GM04504 (cell line): ENCODE results near the gene IP6K3.

Source experiments
- DNase-seq: peaks from one replicate; pipeline ENCODE4 v3.0.0-alpha.2; 2012; ENCODE audit warnings: low read depth

The IP6K3 gene

DNA sequence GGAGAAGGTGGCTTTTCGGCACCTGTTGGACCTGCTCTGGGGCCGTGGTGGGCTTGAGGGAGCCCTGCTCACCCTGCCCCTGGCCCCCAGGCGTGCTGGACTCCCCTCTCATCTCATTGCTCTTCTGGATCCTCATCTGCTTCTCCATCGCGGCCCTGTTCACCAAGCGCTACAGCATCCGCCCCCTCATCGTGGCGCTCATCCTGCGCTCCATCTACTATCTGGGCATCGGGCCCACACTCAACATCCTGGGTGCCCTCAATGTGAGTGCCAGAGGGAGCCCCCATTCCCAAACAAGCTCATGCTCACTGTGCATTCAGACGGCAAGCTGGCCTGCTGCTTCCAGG, 57.6 kb downstream of the IP6K3 start:
- no peak for DNase-seq

DNA sequence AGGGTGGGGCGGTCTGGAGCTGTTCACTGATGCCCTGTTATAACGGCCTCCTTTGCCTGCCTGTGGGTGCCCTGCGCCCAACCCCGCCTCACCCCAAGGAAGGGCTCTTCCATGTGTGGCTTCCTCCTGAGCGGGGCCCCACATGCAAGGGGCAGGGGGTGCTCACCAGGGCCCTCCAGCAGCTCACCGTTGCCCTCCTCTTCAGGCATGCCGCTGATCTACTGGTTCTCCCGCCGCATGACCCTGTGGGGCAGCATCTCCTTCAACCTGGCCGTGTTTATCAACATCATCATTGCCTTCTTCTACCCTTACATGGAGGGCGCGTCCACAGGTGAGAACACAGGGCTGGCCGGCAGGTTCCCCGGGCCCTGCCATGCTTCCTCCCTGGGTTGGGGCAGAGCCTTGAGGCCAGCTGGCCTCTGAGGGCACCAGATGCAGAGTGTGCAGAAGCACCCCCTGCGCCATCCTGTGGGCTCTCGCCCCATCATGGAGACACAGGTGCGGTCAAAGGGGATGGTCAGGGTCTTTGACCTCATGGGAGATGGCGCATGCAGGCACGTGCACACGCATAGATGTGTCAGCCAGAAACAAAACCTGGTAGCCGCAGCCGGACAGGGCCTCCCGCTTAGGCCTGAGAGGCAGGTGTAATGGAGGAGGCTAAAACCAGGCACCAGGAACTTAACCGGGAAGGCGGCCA, 58.1 kb downstream of the IP6K3 start:
- DNase-seq: no peak

DNA sequence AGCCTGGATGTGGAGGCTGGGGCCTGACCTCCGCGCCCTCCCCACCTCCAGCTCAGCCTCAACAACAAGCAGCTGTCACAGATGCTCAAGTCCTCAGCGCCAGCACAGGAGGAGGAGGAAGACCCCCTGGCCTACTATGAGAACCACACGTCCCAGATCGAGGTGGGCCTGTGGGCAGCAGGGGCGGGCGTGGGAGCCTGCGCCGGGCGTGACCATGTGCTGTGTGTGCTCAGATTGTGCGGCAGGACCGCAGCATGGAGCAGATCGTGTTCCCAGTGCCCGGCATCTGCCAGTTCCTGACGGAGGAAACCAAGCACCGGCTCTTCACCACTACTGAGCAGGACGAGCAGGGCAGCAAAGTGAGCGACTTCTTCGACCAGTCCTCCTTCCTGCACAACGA, 58.7 kb downstream of the IP6K3 start:
- no peak for DNase-seq

DNA sequence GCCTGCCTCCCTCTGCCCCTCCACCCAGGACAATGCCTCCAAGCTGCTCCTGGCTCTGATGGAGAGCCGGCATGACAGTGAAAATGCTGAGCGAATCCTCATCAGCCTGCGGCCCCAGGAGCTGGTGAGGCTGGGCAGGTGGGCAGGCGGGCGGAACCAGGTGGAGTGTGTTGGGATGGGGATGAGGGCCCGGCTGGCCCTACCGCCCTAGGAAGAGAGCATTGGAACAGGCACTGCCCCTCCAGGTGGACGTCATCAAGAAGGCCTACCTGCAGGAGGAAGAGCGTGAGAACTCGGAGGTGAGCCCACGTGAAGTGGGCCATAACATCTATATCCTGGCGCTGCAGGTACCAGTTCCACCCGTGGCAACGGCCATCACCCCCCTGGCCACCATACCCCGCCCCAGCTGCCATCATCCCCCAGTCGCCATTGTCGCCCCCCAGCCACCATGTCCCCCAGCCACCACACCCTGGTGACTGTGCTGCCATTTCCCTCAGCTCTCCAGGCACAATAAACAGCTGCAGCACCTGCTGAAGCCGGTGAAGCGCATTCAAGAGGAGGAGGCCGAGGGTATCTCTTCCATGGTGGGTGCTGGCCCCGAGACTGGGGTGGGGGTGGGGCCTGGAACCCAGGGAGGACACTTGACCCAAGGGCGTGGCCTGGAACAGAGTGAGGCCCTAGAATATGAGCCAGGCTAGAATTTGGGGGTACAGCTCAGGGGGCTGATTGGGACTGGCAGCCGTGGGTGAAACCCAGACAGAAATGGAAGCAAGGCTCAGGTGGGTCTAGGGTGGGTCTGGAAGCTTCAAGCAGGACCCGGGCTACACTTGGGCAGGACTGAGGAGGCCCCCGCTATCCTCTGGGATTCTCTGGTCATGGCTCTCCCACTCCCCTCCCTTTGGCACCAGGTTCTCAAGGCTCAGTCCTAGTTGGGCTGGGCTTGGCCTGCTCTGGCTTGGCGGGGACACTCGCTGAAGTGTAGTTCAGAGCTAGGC, 59.4 kb downstream of the IP6K3 start:
- no peak for DNase-seq

DNA sequence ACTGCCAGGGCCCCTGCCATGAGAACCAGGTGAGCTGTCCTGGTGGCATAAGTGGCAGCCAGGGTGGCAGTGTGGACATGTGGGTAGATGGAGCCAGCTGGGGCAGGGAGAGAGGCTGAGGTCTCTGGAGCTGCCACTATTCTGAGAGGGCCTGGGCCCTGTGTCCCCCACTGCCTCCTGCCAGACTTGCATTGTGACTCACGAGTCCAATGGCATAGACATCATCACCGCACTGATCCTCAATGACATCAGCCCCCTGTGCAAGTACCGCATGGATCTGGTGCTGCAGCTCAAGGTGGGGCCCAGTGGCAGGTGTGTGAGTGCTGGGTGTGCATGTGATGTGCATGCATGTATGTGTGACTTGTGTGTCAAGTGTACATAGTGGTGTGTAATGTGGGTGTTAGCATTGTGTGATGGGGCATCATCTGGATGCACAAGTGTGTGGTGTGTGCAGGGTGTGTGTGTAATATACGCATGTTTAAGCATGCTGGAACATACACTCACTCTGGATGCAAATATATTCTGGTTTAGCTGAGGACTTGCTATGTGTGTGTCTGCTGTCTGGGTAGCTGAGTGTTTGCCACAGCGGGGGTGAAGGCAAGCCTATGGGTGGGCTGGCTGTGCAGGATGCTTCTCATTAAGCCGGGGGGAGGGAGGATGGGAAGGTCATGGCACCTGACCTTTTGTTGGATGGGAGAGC, 60.3 kb downstream of the IP6K3 start:
- no peak for DNase-seq

DNA sequence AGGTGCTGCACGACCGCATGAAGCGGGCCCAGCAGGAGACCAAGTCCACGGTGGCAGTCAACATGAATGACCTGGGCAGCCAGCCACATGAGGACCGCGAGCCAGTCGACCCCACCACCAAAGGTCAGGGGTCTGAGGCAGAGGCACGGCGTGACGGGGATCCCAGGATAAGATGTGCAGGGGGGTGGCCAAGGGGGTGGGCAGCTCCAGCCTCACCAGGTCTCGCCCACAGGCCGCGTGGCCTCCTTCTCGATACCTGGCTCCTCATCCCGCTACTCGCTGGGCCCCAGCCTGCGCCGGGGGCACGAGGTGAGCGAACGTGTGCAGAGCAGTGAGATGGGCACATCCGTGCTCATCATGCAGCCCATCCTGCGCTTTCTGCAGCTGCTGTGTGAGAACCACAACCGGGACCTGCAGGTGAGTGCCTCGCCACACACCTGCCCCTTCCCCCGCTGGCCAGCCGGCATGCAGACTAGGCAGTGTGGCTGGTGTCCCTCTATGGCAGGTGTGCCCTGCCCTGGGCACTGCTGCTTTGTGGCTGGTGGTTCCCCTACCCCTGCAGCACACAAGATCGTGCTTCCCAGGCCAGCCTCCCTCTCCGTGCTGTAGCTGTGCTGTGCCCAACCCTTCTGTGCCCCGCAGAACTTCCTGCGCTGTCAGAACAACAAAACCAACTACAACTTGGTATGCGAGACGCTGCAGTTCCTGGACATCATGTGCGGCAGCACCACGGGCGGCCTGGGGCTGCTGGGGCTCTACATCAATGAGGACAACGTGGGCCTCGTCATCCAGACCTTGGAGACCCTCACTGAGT, 61.1 kb downstream of the IP6K3 start:
- no peak for DNase-seq

DNA sequence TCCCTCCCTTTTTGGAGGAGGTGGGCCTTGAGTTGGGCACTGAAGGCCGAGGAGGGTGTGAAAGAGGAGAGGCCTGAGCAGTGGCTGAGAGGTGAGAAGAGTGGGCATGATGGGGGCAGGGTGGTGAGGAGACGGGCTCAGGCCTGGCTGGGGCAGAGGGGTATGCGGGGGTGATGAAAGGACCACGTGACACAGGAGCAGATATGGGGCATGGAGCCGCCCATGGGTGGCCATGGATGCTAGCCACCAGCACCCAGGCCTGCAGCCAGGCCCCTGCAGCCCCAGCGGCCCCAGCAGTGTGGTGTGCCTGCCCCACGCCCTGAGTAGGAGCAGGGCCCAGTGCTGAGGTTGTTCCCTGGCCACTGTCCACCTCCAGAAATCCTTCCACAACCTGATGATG, 61.7 kb downstream of the IP6K3 start:
- no peak for DNase-seq

DNA sequence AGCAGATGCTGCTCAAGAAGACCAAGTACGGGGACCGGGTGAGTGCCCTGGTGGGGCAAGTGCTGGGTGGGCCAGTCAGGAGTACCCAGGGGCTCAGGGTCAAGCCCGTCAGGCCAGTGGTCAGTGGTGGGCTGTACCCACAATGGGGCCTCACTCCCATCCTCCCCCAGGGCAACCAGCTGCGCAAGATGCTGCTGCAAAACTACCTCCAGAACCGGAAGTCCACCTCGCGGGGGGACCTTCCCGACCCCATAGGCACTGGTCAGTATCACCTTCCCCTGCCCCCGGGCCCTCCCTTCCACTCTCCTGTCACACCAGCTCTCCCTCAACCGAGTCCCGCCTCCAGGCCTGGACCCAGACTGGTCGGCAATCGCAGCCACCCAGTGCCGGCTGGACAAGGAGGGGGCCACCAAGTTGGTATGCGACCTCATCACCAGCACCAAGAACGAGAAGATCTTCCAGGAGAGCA, 62.2 kb downstream of the IP6K3 start:
- DNase-seq: no peak

DNA sequence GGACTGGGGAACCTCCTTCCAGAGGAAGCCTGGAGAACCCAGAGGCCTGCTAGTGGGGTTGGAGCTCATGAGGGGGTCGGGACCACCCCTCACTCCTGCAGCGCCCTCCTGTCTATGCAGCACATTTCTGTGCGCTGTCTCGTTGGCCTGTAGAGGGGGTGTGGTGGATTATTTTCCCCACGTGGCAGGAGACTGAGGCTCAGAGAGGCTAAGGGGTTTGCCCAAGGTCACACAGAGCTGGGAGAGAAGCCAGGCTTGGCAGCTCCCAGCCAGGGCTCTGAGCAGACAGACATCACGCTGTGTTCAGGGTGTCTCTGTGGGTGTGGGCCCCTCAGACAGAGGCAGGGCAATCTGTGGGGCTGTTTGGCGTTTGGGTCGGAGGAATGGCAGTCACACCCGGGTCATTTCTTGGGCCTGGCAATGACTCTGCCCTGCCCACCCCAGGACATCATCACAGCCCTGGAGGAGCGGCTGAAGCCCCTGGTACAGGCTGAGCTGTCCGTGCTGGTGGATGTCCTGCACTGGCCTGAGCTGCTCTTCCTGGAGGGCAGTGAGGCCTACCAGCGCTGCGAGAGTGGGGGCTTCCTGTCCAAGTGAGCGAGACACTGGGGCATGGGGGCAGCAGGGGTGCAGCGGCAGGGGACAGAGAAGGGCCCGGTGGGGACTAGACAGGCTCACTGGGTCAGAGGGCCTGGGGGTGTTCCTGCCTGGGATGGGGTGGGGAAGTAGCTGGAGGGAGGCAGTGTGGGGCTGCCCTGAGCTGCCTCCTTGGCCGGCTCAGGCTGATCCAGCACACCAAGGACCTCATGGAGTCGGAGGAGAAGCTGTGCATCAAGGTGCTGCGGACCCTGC, 62.9 kb downstream of the IP6K3 start:
- DNase-seq: no peak

DNA sequence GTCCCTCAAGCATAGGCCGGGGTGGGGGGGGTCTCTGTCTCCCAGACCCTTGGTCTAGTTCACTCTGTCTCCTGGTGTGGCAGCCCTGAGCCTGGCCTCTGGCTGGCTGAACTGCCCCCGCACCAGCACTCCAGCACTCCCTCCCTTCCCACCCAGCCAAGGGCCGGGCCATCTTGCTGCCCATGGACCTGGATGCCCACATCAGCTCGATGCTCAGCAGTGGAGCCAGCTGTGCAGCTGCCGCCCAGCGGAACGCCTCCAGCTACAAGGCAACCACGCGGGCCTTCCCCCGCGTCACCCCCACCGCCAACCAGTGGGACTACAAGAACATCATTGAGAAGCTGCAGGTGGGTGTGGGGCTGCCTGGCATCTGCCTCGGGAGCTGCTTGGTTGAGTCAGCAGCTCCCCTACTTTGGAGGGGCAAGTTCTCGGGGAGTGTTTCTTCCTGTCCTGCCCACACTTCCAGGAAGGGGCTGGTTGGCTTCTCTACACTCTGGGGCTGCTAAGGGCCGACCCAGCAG, 63.6 kb downstream of the IP6K3 start:
- DNase-seq: no peak

DNA sequence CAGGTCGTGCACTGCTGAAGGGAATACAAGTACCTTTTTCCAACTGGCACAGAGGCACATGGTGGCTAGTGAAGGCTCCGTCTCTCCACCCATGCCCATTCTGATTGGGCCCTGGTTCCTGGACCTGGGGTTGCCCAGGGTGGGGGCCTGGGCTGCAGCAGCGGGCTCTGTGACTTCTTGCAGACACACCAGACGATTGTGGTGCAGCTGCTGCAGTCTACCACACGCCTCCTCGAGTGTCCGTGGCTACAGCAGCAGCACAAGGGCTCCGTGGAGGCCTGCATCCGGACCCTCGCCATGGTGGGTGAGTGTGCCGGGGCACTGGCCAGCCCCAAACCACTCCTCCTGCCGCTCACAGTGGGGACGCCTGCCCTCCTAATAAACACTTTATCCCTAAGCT, 64.4 kb downstream of the IP6K3 start:
- DNase-seq: no peak

DNA sequence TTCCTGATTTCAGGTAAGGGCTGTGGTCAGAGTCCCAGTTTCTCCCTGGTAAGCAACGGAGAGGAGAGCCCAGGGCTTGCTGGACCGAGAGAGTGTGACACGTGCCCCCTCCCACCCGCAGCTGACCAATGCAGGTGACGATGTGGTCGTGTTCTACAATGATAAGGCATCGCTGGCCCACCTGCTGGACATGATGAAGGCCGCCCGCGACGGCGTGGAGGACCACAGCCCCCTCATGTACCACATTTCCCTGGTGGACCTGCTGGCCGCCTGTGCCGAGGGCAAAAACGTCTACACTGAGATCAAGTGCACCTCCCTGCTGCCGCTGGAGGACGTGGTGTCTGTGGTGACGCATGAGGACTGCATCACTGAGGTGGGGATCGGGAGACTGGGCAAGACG, 66.9 kb downstream of the IP6K3 start:
- DNase-seq: no peak

DNA sequence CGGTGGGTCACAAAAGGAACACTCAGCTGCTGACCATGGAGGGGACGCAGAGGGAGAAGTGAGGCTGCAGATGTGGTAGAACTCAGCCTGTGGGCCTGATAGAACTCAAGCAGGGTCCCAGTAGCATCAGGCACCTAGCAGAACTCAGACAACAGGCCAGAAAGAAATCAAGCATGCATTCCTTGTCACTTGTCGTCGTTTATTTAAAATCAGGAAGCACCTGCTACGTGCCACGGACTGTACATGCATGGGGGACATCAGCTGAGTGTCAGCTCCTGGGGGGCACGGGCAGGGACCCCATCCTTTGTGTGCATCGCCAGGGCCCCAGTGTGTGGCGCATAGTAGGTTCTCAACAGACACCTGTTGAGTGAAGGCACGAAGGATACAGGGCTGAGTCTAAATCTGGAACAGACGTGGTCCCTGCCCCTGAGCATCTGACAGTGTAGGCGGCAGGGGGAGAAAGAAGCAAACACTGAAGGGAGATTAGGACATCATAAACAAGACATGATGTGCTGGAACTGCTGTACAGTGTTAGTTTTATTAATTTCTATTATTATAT, 67.7 kb downstream of the IP6K3 start:
- no peak for DNase-seq

DNA sequence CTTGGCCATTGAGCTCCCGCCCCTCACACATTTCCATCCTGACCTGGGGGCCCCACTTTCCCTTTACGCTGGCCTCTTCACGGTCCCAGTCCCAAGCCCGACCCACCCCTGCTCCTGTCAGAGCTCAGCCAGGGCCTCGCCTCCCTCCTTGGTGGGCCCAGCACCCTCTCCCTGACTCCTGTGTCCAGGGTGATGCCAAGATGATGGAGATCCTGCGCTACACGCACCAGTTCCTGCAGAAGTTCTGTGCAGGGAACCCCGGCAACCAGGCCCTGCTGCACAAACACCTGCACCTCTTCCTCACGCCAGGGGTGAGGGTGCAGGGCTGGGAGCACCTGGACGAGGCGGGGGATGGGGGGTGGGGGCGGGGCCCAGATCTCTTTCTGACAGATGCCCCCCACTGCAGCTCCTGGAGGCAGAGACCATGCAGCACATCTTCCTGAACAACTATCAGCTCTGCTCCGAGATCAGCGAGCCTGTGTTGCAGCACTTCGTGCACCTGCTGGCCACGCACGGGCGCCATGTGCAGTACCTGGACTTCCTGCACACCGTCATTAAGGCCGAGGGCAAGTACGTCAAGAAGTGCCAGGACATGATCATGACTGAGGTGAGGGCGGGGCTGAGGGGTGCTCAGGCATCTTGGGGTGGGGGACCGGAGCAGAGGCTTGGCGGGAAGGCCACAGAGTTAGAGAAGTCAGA, 68.3 kb downstream of the IP6K3 start:
- DNase-seq: no peak

DNA sequence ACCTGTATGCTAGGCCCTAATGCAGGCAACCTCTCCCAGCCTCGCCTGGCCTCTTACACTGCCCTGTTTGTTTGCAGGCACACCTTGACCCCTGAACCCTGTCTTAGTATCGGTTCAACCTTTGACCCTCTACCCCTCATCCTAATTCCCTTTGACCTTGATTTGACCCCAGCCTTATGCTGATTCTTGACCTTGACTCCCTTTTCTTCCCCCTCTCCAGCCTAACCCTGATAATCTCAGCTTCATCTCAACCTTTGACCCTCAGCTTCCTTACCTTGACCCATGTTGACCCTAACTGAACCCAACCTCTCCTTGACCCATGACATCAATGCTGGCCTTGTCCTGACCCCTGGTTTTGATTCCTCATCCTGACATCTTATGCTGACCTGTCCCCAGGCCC, 69.0 kb downstream of the IP6K3 start:
- no peak for DNase-seq

DNA sequence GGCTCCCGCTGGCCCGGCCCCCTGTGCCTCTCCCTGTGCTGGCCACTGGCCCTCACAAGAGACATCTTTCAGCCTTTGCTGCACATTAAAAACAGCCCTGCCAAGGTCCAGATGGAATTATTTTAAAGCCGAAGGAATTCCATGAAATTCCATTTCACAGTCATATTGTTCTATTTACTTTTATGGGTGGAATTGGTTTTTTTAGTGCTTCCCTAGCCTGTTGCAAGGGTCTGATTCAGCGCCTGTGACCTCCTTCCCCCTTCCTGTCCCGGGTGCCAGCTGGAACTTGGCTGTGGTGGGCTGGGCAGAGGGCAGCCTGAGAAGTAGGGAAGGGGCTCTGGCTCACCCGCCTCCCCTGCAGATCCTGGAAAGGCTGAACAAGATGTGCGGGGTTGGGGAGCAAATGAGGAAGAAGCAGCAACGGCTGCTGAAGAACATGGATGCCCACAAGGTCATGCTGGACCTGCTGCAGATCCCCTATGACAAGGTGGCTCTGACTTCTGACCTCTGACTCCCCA, 69.5 kb downstream of the IP6K3 start:
- DNase-seq: peak; percentile 60

DNA sequence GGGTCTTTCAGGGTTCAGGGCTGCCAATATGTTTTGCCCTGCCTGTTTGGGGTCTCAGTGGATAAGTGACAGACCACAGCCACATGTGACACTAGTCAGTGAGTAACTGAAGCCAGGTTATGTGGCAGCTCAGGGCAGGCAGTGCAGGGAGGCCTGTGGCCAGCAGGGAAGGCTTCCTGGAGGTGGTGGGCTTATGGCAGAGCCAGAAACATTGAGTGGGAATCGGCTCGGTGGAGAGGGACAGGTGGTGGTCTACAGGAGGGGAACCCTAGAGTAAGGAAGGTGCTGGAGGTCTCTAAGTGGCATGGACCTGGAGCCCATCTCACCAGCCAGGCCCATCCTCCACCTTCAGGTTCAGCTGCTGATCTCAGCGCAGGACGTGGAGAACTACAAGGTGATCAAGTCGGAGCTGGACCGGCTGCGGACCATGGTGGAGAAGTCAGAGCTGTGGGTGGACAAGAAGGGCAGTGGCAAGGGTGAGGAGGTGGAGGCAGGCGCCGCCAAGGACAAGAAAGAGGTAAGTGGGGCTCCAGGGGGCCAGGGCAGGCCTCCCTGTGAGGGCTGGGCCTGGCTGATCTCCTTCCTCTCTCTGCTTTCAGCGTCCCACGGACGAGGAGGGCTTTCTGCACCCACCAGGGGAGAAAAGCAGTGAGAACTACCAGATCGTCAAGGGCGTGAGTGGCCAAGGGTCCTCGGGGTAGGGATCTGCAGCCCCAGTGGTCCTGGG, 70.1 kb downstream of the IP6K3 start:
- no peak for DNase-seq

DNA sequence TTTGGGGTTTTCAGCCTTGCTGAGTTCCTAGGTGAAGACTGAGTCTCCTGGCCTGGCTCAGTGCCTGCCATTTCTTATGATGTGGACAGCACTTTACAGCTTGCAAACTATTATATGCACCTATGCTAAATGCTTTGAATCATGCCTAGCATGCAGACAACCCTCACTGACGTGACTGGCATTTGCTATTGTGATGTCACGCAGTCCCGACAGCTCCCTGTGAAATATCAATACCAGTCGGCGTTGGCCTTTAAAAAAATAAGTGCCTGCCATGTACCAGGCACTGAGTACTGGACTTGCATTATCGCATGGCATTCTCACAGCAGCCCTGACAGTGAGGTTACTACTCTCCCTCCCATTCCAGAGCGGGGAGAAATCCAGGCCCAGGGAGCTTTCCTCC, 70.7 kb downstream of the IP6K3 start:
- no peak for DNase-seq

DNA sequence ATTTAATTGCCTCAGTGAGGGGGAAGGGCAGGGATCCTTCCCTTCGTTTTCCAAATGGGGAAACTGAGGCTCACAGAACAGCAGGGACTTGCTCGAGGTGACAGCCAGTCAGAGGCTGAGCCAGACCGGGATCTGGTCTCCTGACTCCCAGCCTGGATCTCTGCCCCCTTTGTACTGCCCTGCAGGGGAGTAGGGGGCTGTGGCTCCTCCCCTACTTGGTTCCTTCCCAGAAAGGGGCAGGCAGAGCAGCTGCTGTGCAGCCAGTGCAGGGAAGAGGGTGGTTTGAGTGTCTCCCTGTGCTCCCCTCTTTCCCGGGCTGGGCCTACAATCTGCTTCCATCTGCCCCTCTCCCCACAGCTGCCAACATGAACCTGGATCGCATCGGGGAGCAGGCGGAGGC, 72.9 kb downstream of the IP6K3 start:
- no peak for DNase-seq
